ENCODE data around the gene ARHGAP24. TPM values are rescaled to one million over a fixed set of nuclear protein-coding genes. Genes with fewer than 3 reads are reported as not detected.

ARHGAP24 gene
- total RNA-seq, 3 donors from 2014 or later = 5.2 to 11.6 (median 6.7) TPM

DNA sequence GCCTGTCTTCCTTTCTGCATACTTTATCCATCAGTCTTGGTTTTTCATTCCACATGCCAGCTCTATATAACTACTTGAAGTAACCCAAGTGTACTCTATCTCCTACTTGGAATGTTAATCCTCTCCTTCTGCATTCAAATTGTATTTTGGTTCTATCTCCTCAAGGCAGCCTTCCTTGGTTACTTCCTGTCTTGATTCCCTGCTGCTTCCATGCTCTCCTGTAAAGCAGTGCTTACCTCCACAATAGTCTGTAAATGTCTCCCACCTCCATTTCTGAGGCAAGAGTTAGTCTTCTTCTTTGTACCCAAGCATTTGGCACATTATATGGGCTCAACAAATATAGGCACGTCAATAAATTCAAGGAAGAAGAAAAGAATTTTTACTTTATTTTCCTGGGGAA is 298.4 kb downstream of the ARHGAP24 start:
- TF ChIP-seq, protein P1, sequence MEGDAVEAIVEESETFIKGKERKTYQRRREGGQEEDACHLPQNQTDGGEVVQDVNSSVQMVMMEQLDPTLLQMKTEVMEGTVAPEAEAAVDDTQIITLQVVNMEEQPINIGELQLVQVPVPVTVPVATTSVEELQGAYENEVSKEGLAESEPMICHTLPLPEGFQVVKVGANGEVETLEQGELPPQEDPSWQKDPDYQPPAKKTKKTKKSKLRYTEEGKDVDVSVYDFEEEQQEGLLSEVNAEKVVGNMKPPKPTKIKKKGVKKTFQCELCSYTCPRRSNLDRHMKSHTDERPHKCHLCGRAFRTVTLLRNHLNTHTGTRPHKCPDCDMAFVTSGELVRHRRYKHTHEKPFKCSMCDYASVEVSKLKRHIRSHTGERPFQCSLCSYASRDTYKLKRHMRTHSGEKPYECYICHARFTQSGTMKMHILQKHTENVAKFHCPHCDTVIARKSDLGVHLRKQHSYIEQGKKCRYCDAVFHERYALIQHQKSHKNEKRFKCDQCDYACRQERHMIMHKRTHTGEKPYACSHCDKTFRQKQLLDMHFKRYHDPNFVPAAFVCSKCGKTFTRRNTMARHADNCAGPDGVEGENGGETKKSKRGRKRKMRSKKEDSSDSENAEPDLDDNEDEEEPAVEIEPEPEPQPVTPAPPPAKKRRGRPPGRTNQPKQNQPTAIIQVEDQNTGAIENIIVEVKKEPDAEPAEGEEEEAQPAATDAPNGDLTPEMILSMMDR (IDR thresholded peaks at IDR 0.05) = no peak
- Histone ChIP-seq H3K4me3 (no peak overlapping the region), H3K9me3 (no peaks in the 10 kb centered on the region), H3K4me1 (ENCODE audit: low read depth) (no peaks in the 10 kb centered on the region), H3K36me3 (ENCODE audit: low read depth) (no peaks in the 10 kb centered on the region)
- no peak for ATAC-seq
- no peak for DNase-seq
- intact Hi-C loops (cut with DNase I, micrococcal nuclease) = no loop called here

GRCh38 chr4:85774000-85774399 is 299.1 kb downstream of the ARHGAP24 start:
- H3K4me1 ChIP-seq (ENCODE audit: low read depth) = no peaks in the 10 kb centered on the region
- TF ChIP-seq, protein P1 (IDR thresholded peaks at IDR 0.05) = no peak
- no peaks in the 10 kb centered on the region for H3K9me3 ChIP-seq
- intact Hi-C loops (cut with DNase I, micrococcal nuclease) = no loop called here
- ATAC-seq (no peak), DNase-seq (no peak)
- H3K36me3 ChIP-seq (ENCODE audit: low read depth) = no peaks in the 10 kb centered on the region
- no peak overlapping the region for H3K4me3 ChIP-seq

DNA sequence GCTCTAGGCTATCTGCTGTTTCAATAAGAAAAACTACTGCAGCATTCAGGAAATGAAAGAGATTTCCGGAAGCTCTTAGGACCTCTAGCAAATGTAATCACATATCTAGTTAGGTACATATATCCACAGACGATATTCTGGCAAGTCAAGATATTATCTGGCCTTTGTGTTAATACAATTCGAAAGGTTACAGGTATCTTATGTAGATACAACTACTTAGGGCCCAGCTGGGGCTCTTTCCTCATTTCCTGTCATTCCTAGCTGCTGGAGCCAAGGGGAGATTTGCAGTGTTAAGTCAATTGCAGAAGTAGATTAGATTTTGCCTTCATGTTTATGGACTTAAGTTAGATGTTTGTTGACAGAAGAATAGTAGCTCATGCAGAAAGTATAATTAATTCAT is 299.5 kb downstream of the ARHGAP24 start:
- DNase-seq (no peak), ATAC-seq (no peak)
- intact Hi-C loops (cut with DNase I, micrococcal nuclease) = no loop called here
- TF ChIP-seq, protein P1 (IDR thresholded peaks at IDR 0.05) = no peak
- no peaks in the 10 kb centered on the region for H3K4me1 ChIP-seq (ENCODE audit: low read depth)
- no peaks in the 10 kb centered on the region for H3K36me3 ChIP-seq (ENCODE audit: low read depth)
- no peak overlapping the region for H3K4me3 ChIP-seq
- no peaks in the 10 kb centered on the region for H3K9me3 ChIP-seq

- no peak for ATAC-seq
- intact Hi-C loops (cut with DNase I, micrococcal nuclease) = no loop called here
These were observed 301.1 kb downstream of the ARHGAP24 start for GRCh38 chr4:85776096-85776495.

DNA sequence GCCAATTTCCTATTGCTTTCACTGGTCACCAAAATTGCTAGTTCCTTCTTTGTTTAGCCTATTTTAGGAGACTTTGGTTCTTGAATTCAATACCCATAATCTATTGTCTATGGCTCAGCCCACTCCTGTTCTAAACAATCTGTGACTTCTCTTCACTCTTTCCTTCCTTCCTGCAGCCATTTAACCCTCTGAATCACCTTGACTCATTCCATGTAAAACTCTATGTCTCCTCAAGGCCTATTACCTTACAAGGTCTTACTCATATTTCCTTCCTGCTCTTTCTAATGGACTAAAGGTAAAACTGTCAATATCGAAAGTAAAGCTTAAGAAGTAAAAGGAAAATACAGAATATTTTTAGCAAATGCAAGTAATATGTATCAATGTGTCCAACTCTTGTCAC is 301.6 kb downstream of the ARHGAP24 start:
- Histone ChIP-seq H3K36me3 (ENCODE audit: low read depth) (no peaks in the 10 kb centered on the region), H3K4me3 (no peak overlapping the region), H3K9me3 (no peaks in the 10 kb centered on the region), H3K4me1 (ENCODE audit: low read depth) (no peaks in the 10 kb centered on the region)
- TF ChIP-seq, protein P1 (IDR thresholded peaks at IDR 0.05) = no peak
- DNase-seq (no peak), ATAC-seq (no peak)
- intact Hi-C loops (cut with DNase I, micrococcal nuclease) = no loop called here

More at GRCh38 chr4:85776096-85776495, 301.1 kb downstream of the ARHGAP24 start:
- Histone ChIP-seq H3K9me3 (no peaks in the 10 kb centered on the region), H3K36me3 (ENCODE audit: low read depth) (no peaks in the 10 kb centered on the region), H3K4me3 (no peak overlapping the region), H3K4me1 (ENCODE audit: low read depth) (no peaks in the 10 kb centered on the region)
- no peak for DNase-seq
- TF ChIP-seq, protein P1 (IDR thresholded peaks at IDR 0.05) = no peak
